A549 (cell line): ENCODE results near the gene BANP.
"Not testable (repeated sequence)": the region's sequence is repeated elsewhere in the genome, so short reads cannot be mapped to it uniquely, and the experiment has no call there.

Source experiments
- MYC ChIP-seq: IDR thresholded peaks from 2 replicates; pipeline ENCODE4 v1.6.1; 2012; ENCODE audit warnings: mild to moderate bottlenecking, inconsistent platforms, low read length, improper control_type of control experiment, borderline replicate concordance
- TF ChIP-seq, protein P1 (sequence below): fragments of >200 bp; sonication (Bioruptor Twin); formaldehyde crosslinking; IDR thresholded peaks from 3 replicates; pipeline ENCODE4 v1.5.1; 2016

GRCh38 chr16:88105574-88106140, 154.4 kb downstream of the BANP start:
- TF ChIP-seq, protein P1, sequence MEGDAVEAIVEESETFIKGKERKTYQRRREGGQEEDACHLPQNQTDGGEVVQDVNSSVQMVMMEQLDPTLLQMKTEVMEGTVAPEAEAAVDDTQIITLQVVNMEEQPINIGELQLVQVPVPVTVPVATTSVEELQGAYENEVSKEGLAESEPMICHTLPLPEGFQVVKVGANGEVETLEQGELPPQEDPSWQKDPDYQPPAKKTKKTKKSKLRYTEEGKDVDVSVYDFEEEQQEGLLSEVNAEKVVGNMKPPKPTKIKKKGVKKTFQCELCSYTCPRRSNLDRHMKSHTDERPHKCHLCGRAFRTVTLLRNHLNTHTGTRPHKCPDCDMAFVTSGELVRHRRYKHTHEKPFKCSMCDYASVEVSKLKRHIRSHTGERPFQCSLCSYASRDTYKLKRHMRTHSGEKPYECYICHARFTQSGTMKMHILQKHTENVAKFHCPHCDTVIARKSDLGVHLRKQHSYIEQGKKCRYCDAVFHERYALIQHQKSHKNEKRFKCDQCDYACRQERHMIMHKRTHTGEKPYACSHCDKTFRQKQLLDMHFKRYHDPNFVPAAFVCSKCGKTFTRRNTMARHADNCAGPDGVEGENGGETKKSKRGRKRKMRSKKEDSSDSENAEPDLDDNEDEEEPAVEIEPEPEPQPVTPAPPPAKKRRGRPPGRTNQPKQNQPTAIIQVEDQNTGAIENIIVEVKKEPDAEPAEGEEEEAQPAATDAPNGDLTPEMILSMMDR = not testable (repeated sequence)
- TF ChIP-seq MYC = not testable (repeated sequence)
